ENCODE results near the gene NCKAP1.

The NCKAP1 gene

DNA sequence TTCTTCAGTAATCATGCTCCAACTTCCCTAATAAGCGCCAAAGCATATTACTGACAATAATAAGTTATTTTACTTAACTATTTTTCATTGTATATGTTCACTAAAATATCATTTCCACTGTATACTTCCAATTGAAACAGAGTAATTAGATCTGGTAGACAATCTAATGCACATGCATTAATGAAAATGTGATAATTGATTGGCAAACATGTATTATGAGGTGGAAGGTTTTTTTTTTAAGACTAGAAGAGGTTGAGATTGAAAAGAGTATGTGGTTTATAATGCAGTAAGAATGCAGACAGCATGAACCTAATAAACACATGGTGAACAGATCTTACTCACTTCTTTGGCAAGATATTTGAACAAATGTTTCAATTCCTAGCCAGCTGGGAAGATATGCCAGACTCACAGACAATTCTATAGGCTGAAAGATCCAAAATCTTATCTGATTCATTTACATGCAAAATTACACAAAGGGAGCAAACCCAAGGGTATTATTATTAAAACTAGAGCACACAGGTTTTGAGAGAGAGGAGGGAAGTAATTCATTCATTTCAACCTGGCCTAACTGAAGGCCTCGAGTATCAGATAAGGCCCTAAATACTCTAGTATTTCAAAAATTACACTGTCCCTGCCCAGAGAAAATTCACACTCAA lies 2.8 kb downstream of the NCKAP1 start:
- Histone ChIP-seq H3K27ac (ENCODE audit: low read depth, low read length, severe bottlenecking) (peak overlapping the region; percentile 10), H3K4me3 (ENCODE audit: extremely low read depth, insufficient read depth, low read length, poor library complexity, severe bottlenecking) (peak overlapping the region; percentile 70), H3K4me1 (ENCODE audit: control insufficient read depth, insufficient read depth, low read length, poor library complexity, severe bottlenecking) (peaks cover 19% of the 10 kb centered on the region), H3K9me3 (ENCODE audit: control insufficient read depth, low read length) (no peaks in the 10 kb centered on the region), H3K36me3 (ENCODE audit: control insufficient read depth, insufficient read depth, low read length) (no peaks in the 10 kb centered on the region)
- no CpG with 5 or more reads among the region's 2 CpGs for WGBS, 2 experiments (ENCODE audit: insufficient coverage in 2 of 2)

DNA sequence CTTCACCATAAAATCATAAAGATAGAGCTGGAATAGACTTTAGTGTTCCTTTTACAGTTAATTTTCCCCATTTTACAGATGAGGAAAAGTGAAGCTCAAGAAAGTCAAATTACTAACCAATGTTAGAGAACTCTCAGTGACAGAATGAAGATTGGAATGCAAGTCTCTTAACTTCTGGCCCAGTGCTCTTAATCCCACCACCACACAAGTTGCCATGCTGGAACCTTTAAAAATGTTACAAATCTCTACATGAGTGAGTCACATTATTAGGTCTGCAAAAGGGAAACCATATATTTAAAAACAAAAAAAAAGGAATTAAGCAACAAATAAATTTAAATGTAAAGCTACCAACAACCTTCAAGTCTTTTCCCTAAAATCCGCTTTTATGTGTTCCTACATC lies 3.5 kb downstream of the NCKAP1 start:
- no peaks in the 10 kb centered on the region for H3K36me3 ChIP-seq (ENCODE audit: control insufficient read depth, insufficient read depth, low read length)
- WGBS, 2 experiments (ENCODE audit: insufficient coverage in 2 of 2): no CpG with 5 or more reads among the region's 1 CpG
- no peaks in the 10 kb centered on the region for H3K9me3 ChIP-seq (ENCODE audit: control insufficient read depth, low read length)
- peaks cover 19% of the 10 kb centered on the region for H3K4me1 ChIP-seq (ENCODE audit: control insufficient read depth, insufficient read depth, low read length, poor library complexity, severe bottlenecking)
- H3K4me3 ChIP-seq (ENCODE audit: extremely low read depth, insufficient read depth, low read length, poor library complexity, severe bottlenecking): no peak overlapping the region
- H3K27ac ChIP-seq (ENCODE audit: low read depth, low read length, severe bottlenecking): no peak overlapping the region

DNA sequence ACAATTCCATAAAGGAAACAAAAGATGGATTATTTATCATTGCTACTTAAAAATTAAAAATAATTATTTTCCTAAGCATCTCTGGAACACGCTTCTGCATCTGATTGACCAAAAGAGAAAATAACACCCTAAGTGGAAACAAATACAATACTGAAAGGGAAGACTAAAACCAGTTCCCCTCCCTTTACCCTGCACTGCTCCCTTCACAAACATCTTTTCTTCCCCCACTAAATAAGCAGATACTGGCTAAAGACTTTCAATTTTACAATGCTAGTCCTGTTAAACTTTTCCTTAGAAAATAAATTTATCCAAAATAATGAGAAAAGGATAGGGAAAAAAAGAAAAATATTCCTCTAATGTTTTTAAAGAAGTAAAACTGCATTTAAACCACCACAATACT lies 4.3 kb downstream of the NCKAP1 start:
- 100% methylated on average over 1 of the region's 1 CpG; no CpG with 5 or more reads in 1 of the 2 experiments for WGBS, 2 experiments (ENCODE audit: insufficient coverage in 2 of 2)

DNA sequence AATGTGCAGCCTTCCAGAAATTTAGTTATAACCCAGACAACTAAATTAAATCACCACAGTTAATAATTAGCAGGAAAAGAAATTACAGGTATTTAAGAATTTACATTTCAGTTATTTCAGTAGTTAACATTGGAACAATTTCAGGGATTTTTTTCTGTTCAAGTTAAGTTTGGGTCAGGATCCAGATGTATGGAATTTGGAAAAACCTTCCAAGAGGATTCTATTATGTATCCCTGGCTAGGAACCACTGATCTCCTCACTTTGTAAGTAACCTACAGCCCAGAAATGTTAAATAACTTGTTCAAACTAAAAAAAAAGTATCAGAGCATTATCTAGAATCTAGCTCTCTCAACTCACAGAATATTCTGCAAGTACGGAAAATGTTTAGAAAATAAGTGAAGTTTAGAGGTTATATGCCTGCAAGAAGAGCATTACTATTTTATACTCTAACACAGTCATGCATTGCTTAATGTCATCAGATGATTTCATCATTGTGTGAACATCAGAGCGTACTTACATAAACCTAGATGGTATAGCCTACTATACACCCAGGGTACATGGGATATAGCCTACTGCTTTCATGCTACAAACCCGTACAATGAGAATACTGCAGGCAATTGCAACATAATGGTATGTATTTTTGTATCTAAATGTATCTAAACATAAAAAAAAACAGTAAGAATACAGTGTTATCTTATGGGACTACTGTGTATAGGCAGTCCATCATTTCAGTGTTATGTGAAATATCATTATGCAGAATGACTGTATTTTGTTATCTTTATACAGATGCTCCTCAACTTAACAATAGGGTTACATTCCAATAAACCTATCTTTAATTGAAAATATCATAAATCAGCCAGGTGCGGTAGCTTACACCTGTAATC lies 6.1 kb downstream of the NCKAP1 start:
- Histone ChIP-seq H3K4me3 (ENCODE audit: extremely low read depth, insufficient read depth, low read length, poor library complexity, severe bottlenecking) (no peak overlapping the region), H3K4me1 (ENCODE audit: control insufficient read depth, insufficient read depth, low read length, poor library complexity, severe bottlenecking) (peaks cover 19% of the 10 kb centered on the region), H3K27ac (ENCODE audit: low read depth, low read length, severe bottlenecking) (no peak overlapping the region), H3K36me3 (ENCODE audit: control insufficient read depth, insufficient read depth, low read length) (no peaks in the 10 kb centered on the region), H3K9me3 (ENCODE audit: control insufficient read depth, low read length) (no peaks in the 10 kb centered on the region)
- 100% methylated on average over 2 of the region's 4 CpGs; no CpG with 5 or more reads in 1 of the 2 experiments for WGBS, 2 experiments (ENCODE audit: insufficient coverage in 2 of 2)

More for the DNA sequence above, 4.3 kb downstream of the NCKAP1 start:
- no peaks in the 10 kb centered on the region for H3K9me3 ChIP-seq (ENCODE audit: control insufficient read depth, low read length)
- peaks cover 19% of the 10 kb centered on the region for H3K4me1 ChIP-seq (ENCODE audit: control insufficient read depth, insufficient read depth, low read length, poor library complexity, severe bottlenecking)
- H3K27ac ChIP-seq (ENCODE audit: low read depth, low read length, severe bottlenecking): no peak overlapping the region
- no peaks in the 10 kb centered on the region for H3K36me3 ChIP-seq (ENCODE audit: control insufficient read depth, insufficient read depth, low read length)
- no peak overlapping the region for H3K4me3 ChIP-seq (ENCODE audit: extremely low read depth, insufficient read depth, low read length, poor library complexity, severe bottlenecking)

DNA sequence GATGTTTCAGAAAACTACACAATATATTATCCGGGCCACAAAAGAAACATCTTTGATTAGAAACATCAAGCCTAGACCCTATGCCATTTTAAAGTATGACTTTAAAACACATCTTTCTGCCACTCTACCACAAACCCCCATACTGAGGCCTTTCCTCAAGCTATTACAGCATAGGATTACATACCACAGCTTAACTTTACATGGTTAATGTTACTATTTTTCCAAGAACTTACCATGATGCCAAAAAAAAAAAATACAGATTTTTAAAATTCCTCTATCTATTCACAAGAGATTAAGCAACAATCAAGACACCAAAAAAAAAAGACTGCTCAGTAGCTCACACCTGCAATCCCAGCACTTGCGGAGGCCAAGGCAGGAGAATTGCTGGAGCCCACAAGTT lies 9.0 kb downstream of the NCKAP1 start:
- 89 to 96% methylated on average over 1 to 2 of the region's 2 CpGs for WGBS, 2 experiments (ENCODE audit: insufficient coverage in 2 of 2)
- no peaks in the 10 kb centered on the region for H3K9me3 ChIP-seq (ENCODE audit: control insufficient read depth, low read length)
- H3K36me3 ChIP-seq (ENCODE audit: control insufficient read depth, insufficient read depth, low read length): no peaks in the 10 kb centered on the region

DNA sequence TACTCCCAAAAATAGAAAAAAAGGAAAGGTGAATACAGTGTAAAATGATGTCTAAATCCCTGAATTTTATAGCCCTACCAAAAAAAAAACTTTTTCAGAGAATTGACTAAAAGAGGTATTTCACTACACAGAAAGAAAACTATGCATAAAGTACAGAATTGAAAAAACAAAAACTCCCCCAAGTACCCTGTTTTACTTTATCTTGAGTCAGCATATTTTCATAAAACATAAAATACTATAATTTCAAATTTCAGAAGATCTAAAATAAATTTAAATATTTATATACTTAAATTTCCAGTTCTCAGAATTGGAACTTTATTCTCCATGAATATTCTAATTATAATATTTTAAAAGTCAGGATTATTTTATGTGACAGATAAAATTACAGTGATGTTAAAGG lies 10.1 kb downstream of the NCKAP1 start:
- Histone ChIP-seq H3K4me3 (ENCODE audit: extremely low read depth, insufficient read depth, low read length, poor library complexity, severe bottlenecking) (no peak overlapping the region), H3K27ac (ENCODE audit: low read depth, low read length, severe bottlenecking) (no peak overlapping the region), H3K9me3 (ENCODE audit: control insufficient read depth, low read length) (no peaks in the 10 kb centered on the region), H3K4me1 (ENCODE audit: control insufficient read depth, insufficient read depth, low read length, poor library complexity, severe bottlenecking) (peaks cover 18% of the 10 kb centered on the region), H3K36me3 (ENCODE audit: control insufficient read depth, insufficient read depth, low read length) (peaks cover 5% of the 10 kb centered on the region)

More for the DNA sequence above, 9.0 kb downstream of the NCKAP1 start:
- Histone ChIP-seq H3K4me3 (ENCODE audit: extremely low read depth, insufficient read depth, low read length, poor library complexity, severe bottlenecking) (no peak overlapping the region), H3K27ac (ENCODE audit: low read depth, low read length, severe bottlenecking) (no peak overlapping the region), H3K4me1 (ENCODE audit: control insufficient read depth, insufficient read depth, low read length, poor library complexity, severe bottlenecking) (peaks cover 18% of the 10 kb centered on the region)

DNA sequence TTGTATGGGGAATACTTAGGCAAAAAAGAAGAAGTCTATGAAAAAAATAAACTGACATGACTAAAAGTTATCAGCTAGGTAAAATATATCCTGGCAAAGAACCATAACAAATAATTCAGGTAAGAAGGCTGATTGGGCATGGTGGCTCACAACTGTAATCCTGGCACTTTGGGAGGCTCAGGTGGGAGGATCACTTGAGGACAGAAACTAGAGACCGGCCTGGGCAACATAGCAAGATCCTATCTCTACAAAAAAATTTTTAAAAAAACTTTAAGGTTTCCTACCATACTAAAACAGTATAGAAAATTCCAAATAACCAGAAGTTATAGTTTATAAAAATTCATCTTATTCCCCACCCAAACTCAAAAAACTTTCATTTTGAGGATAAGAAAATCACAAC lies 10.8 kb downstream of the NCKAP1 start:
- H3K9me3 ChIP-seq (ENCODE audit: control insufficient read depth, low read length): no peaks in the 10 kb centered on the region
- H3K4me1 ChIP-seq (ENCODE audit: control insufficient read depth, insufficient read depth, low read length, poor library complexity, severe bottlenecking): peaks cover 13% of the 10 kb centered on the region
- no peak overlapping the region for H3K27ac ChIP-seq (ENCODE audit: low read depth, low read length, severe bottlenecking)
- WGBS, 2 experiments (ENCODE audit: insufficient coverage in 2 of 2): no CpG with 5 or more reads among the region's 1 CpG
- H3K36me3 ChIP-seq (ENCODE audit: control insufficient read depth, insufficient read depth, low read length): peaks cover 11% of the 10 kb centered on the region
- no peak overlapping the region for H3K4me3 ChIP-seq (ENCODE audit: extremely low read depth, insufficient read depth, low read length, poor library complexity, severe bottlenecking)

DNA sequence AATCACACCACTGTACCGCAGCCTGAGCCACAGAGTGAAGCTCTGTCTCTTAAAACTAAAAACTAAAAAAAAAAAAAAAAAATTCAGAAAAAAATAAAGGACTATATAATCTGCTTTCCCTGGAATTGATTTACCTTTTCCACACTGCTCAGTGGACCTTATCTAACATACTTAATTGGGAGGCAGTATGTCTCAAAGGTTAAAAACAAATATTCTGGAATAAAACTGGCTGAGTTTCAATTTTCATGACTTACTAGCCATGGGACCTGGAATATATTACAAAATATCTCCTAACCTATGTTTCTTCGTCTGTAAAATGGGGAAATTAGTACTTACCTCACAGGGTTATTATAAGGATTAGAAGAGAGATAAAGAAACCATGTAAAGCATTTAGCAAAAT lies 11.8 kb downstream of the NCKAP1 start:
- no CpG with 5 or more reads among the region's 2 CpGs for WGBS, 2 experiments (ENCODE audit: insufficient coverage in 2 of 2)
- Histone ChIP-seq H3K36me3 (ENCODE audit: control insufficient read depth, insufficient read depth, low read length) (peaks cover 20% of the 10 kb centered on the region), H3K4me3 (ENCODE audit: extremely low read depth, insufficient read depth, low read length, poor library complexity, severe bottlenecking) (no peak overlapping the region), H3K27ac (ENCODE audit: low read depth, low read length, severe bottlenecking) (no peak overlapping the region), H3K9me3 (ENCODE audit: control insufficient read depth, low read length) (no peaks in the 10 kb centered on the region), H3K4me1 (ENCODE audit: control insufficient read depth, insufficient read depth, low read length, poor library complexity, severe bottlenecking) (peaks cover 5% of the 10 kb centered on the region)

DNA sequence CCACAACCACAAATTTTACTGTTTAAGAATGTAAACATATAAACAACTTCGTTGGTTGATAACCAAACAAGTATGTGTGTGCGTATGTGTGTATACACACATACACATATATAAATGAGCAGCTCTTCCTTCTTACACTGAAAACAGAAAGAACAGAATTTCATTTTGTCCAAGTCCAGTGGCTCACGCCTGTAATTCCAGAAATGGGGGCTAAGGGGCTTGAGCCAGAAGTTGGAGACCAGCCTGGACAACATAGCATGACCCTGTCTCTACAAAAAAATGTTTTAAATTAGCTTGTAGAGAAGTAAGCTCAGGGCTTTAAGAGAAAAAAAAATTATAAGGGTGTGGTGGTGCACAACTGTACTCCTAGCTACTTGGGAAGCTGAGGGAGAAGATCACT lies 12.3 kb downstream of the NCKAP1 start:
- Histone ChIP-seq H3K27ac (ENCODE audit: low read depth, low read length, severe bottlenecking) (no peak overlapping the region), H3K4me3 (ENCODE audit: extremely low read depth, insufficient read depth, low read length, poor library complexity, severe bottlenecking) (no peak overlapping the region), H3K4me1 (ENCODE audit: control insufficient read depth, insufficient read depth, low read length, poor library complexity, severe bottlenecking) (peaks cover 3% of the 10 kb centered on the region), H3K9me3 (ENCODE audit: control insufficient read depth, low read length) (no peaks in the 10 kb centered on the region), H3K36me3 (ENCODE audit: control insufficient read depth, insufficient read depth, low read length) (peaks cover 25% of the 10 kb centered on the region)
- WGBS, 2 experiments (ENCODE audit: insufficient coverage in 2 of 2): 60 to 100% methylated on average over 1 of the region's 3 CpGs

- WGBS, 2 experiments (ENCODE audit: insufficient coverage in 2 of 2): 100% methylated on average over 1 to 2 of the region's 8 CpGs
- H3K27ac ChIP-seq (ENCODE audit: low read depth, low read length, severe bottlenecking): no peak overlapping the region
- H3K9me3 ChIP-seq (ENCODE audit: control insufficient read depth, low read length): no peaks in the 10 kb centered on the region
- no peak overlapping the region for H3K4me3 ChIP-seq (ENCODE audit: extremely low read depth, insufficient read depth, low read length, poor library complexity, severe bottlenecking)
- peaks cover 3% of the 10 kb centered on the region for H3K4me1 ChIP-seq (ENCODE audit: control insufficient read depth, insufficient read depth, low read length, poor library complexity, severe bottlenecking)
- peaks cover 37% of the 10 kb centered on the region for H3K36me3 ChIP-seq (ENCODE audit: control insufficient read depth, insufficient read depth, low read length)
Measured at GRCh38 chr2:183024339-183025095, 13.7 kb downstream of the NCKAP1 start.

All from mesodermal cell (in vitro differentiated cells).